ENCODE results near the gene PLEKHM3. TPM values are rescaled to one million over a fixed set of nuclear protein-coding genes. Genes with fewer than 3 reads are reported as not detected.
A peak's percentile ranks its signal among the peaks of the same experiment; 100 is the strongest.

Gene PLEKHM3
- total and polyA plus RNA-seq, 2 of the 13 experiments (the other 11 are each of a cell fraction or from before 2014, with no cell fraction given): 4.5 to 4.7 TPM

GRCh38 chr2:207825978-207826377, 199.3 kb downstream of the PLEKHM3 start:
- BruUV-seq (replicated peaks): no TSS peak
- Histone ChIP-seq H3K9me3 (ENCODE audit: low read length) (no peaks in the 10 kb centered on the region), H3K4me2 (ENCODE audit: low read depth, low read length) (no peak overlapping the region), H3K79me2 (ENCODE audit: insufficient read depth, low read length) (no peaks in the 10 kb centered on the region), H3K27ac (ENCODE audit: extremely low read length, insufficient read depth, low read length) (peak overlapping the region; percentile 3), H3K27me3 (ENCODE audit: control insufficient read depth in 1 of 2, insufficient read depth in 2 of 2, low read length in 2 of 2) (no peaks in the 10 kb centered on the region), H3K9ac (ENCODE audit: insufficient read depth, low read depth, low read length) (no peak overlapping the region), H3K4me1 (ENCODE audit: insufficient read depth, low read length) (peaks cover 100% of the 10 kb centered on the region), H3K36me3 (replicated peaks in 1 of 2; ENCODE audit: control insufficient read depth in 1 of 2, insufficient read depth in 2 of 2, low read length in 2 of 2) (no peaks in the 10 kb centered on the region), H4K20me1 (ENCODE audit: insufficient read depth, low read length) (no peaks in the 10 kb centered on the region), H3K4me3 (replicated peaks in 1 of 3; ENCODE audit: insufficient read depth in 1 of 3, low read depth in 2 of 3, low read length in 3 of 3) (no peak overlapping the region), H2AFZ (ENCODE audit: low read length) (no peak overlapping the region)
- 98% methylated on average over 4 of the region's 4 CpGs for WGBS (ENCODE audit: low lambda C conversion rate)
- in situ Hi-C loops (cut with HindIII; ENCODE audit: extremely low pct_ligation_motif_present, low pct_unique_long_range_greater_than_20kb) (loop anchor here (5.0 kb wide), 1 partner anchor 59 kb away; the partner anchor contains the start of gene FZD5), intact Hi-C loops (cut with micrococcal nuclease; ENCODE audit: unreplicated experiment) (loop anchor here (5.0 to 10.0 kb wide), 2 partner anchors 201 to 206 kb away; partner anchors contain the start of gene METTL21A)
- DNase-seq (ENCODE audit: low spot score) (no peak), FAIRE-seq (no peak), ATAC-seq (no peak)
- ChIA-PET POLR2A (interaction anchor here (0.6 to 11.4 kb wide), 8 partner anchors 11 to 100 kb away, joined by 3 to 204 read pairs (median 3); partner anchors contain the start of gene FZD5), CTCF (ENCODE audit: low intra/inter-chr PET ratio, low total read pairs) (no interaction called here)
- TF ChIP-seq, protein P1, sequence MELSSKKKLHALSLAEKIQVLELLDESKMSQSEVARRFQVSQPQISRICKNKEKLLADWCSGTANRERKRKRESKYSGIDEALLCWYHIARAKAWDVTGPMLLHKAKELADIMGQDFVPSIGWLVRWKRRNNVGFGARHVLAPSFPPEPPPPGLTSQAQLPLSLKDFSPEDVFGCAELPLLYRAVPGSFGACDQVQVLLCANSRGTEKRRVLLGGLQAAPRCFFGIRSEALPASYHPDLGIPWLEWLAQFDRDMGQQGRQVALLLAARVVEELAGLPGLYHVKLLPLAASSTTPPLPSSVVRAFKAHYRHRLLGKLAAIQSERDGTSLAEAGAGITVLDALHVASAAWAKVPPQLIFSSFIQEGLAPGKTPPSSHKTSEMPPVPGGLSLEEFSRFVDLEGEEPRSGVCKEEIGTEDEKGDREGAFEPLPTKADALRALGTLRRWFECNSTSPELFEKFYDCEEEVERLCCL (CRISPR knock-in tag; IDR thresholded peaks at IDR 0.05; ENCODE audit: borderline replicate concordance): no peak
- TF ChIP-seq ZSCAN31 (CRISPR knock-in tag; IDR thresholded peaks at IDR 0.05; ENCODE audit: low read depth) (0 out of 2 replicates have a peak, but pooled peaks have one; percentile 27), ZFX (CRISPR knock-in tag; IDR thresholded peaks at IDR 0.05; ENCODE audit: low read depth) (0 out of 2 replicates have a peak, but pooled peaks have one; percentile 24), DNMT3B (CRISPR knock-in tag; conservative IDR thresholded peaks at IDR 0.05) (0 out of 2 replicates have a peak, but pooled peaks have one; percentile 3), ZBTB38 (CRISPR knock-in tag; IDR thresholded peaks at IDR 0.05) (peak; percentile 34; the same call in 1 of the 2 replicates)

All from HepG2 (cell line).